SW480 (cell line): ENCODE measurements around the gene GPC3.
"Not testable (repeated sequence)": the region's sequence is repeated elsewhere in the genome, so short reads cannot be mapped to it uniquely, and the experiment has no call there.

Source experiments
- DNase-seq: peaks from one replicate; pipeline ENCODE4 v3.0.0-alpha.2; 2016; ENCODE audit warnings: low spot score

GPC3 gene

GRCh38 chrX:133555782-133556458 lies 429.5 kb downstream of the GPC3 start:
- DNase-seq = no peak

GRCh38 chrX:133550665-133551485 lies 434.5 kb downstream of the GPC3 start:
- no peak for DNase-seq

GRCh38 chrX:133549295-133549933 lies 436.0 kb downstream of the GPC3 start:
- DNase-seq = no peak

- DNase-seq = no peak
Observed at GRCh38 chrX:133546441-133546840, 439.0 kb downstream of the GPC3 start.

- DNase-seq = no peak
Observed at GRCh38 chrX:133544778-133545177, 440.6 kb downstream of the GPC3 start.

- peak; percentile 79 for DNase-seq
Observed at GRCh38 chrX:133544115-133544514, 441.3 kb downstream of the GPC3 start.

GRCh38 chrX:133543654-133544053 lies 441.7 kb downstream of the GPC3 start:
- DNase-seq = no peak

GRCh38 chrX:133542476-133542875 lies 442.9 kb downstream of the GPC3 start:
- no peak for DNase-seq

- no peak for DNase-seq
Observed at GRCh38 chrX:133541021-133541420, 444.4 kb downstream of the GPC3 start.

GRCh38 chrX:133538148-133538547 lies 447.2 kb downstream of the GPC3 start:
- no peak for DNase-seq

- DNase-seq = no peak
Observed at GRCh38 chrX:133537142-133537541, 448.3 kb downstream of the GPC3 start.

- DNase-seq = no peak
Observed at GRCh38 chrX:133535066-133535465, 450.3 kb downstream of the GPC3 start.

GRCh38 chrX:133534172-133534571 lies 451.2 kb downstream of the GPC3 start:
- no peak for DNase-seq

GRCh38 chrX:133533249-133533648 lies 452.1 kb downstream of the GPC3 start:
- DNase-seq = no peak

- DNase-seq = no peak
Observed at GRCh38 chrX:133530960-133531359, 454.4 kb downstream of the GPC3 start.

GRCh38 chrX:133529578-133529977 lies 455.8 kb downstream of the GPC3 start:
- no peak for DNase-seq

GRCh38 chrX:133527825-133528224 lies 457.6 kb downstream of the GPC3 start:
- DNase-seq = no peak

- DNase-seq = no peak
Observed at GRCh38 chrX:133527415-133527814, 458.0 kb downstream of the GPC3 start.

- DNase-seq = not testable (repeated sequence)
Observed at GRCh38 chrX:133526773-133527172, 458.6 kb downstream of the GPC3 start.

- DNase-seq = no peak
Observed at GRCh38 chrX:133523526-133523925, 461.9 kb downstream of the GPC3 start.

GRCh38 chrX:133523081-133523487 lies 462.3 kb downstream of the GPC3 start:
- no peak for DNase-seq

- no peak for DNase-seq
Observed at GRCh38 chrX:133516686-133517085, 468.7 kb downstream of the GPC3 start.

GRCh38 chrX:133514486-133514885 lies 470.9 kb downstream of the GPC3 start:
- no peak for DNase-seq
